Choroid plexus epithelial cell (primary cell): Measurements from ENCODE around the gene ATXN2.

Experiments used
- DNase-seq: peaks from one replicate; pipeline ENCODE4 v3.0.0-alpha.2; 2010; ENCODE audit warnings: low read depth
- H3K4me3 ChIP-seq: 2 replicates; pipeline ENCODE4 v1.5.1; 2011; ENCODE audit warnings: low read depth, mild to moderate bottlenecking, control low read depth, low read length, moderate library complexity
- TF ChIP-seq, protein P1 (sequence below): conservative IDR thresholded peaks from 2 replicates; pipeline ENCODE4 v1.5.1; 2011; ENCODE audit warnings: low read depth, mild to moderate bottlenecking, control low read depth, inconsistent platforms, low read length, moderate library complexity

The ATXN2 gene

GRCh38 chr12:111413442-111414086 is 185.6 kb downstream of the ATXN2 start:
- peak; percentile 39 for DNase-seq
- TF ChIP-seq, protein P1, sequence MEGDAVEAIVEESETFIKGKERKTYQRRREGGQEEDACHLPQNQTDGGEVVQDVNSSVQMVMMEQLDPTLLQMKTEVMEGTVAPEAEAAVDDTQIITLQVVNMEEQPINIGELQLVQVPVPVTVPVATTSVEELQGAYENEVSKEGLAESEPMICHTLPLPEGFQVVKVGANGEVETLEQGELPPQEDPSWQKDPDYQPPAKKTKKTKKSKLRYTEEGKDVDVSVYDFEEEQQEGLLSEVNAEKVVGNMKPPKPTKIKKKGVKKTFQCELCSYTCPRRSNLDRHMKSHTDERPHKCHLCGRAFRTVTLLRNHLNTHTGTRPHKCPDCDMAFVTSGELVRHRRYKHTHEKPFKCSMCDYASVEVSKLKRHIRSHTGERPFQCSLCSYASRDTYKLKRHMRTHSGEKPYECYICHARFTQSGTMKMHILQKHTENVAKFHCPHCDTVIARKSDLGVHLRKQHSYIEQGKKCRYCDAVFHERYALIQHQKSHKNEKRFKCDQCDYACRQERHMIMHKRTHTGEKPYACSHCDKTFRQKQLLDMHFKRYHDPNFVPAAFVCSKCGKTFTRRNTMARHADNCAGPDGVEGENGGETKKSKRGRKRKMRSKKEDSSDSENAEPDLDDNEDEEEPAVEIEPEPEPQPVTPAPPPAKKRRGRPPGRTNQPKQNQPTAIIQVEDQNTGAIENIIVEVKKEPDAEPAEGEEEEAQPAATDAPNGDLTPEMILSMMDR = no peak
- no peak overlapping the region for H3K4me3 ChIP-seq

- TF ChIP-seq, protein P1 = no peak
Measured at GRCh38 chr12:111412830-111413441, 186.2 kb downstream of the ATXN2 start.

DNA sequence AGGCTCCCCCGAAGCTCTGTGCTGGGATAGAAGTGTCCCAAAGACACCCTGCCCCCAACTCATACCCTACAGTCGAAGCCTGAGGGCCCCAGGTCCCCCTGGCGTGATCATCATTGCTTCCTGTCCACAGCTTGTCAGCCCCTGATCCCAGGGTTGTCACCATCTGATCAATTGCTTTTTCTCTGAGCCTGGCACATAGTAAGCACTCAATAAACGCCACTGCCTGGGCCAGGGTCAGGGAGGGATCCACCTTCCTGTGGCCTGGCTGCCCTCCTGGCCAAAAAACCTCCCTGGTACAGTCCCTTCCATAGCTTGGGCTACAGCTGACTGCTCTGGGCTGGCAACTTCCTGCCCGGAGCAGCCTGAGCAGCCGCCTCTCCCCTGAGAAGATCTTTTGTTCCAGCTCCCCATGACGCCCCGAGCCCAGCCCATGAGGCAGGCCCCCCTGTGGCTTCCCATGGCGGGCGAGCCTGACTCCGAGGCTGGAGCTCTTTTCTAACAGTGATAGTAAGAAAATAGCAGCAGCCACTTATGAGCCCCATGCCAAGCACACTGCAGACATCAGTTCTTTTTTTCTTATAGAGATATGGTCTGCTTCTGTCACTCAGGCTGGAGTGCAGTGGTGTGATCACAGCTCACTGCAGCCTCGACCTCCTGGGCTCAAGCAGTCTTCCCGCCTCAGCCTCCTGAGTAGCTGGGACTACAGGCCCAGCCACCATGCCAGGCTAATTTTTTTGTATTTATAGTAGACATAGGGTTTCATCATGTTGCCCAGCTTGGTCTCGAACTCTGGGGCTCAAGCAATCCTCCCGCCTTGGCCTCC is 186.9 kb downstream of the ATXN2 start:
- TF ChIP-seq, protein P1 = no peak
- peak; percentile 83 for DNase-seq
- no peak overlapping the region for H3K4me3 ChIP-seq

More at GRCh38 chr12:111412830-111413441, 186.2 kb downstream of the ATXN2 start:
- DNase-seq = peak; percentile 50
- H3K4me3 ChIP-seq = no peak overlapping the region

DNA sequence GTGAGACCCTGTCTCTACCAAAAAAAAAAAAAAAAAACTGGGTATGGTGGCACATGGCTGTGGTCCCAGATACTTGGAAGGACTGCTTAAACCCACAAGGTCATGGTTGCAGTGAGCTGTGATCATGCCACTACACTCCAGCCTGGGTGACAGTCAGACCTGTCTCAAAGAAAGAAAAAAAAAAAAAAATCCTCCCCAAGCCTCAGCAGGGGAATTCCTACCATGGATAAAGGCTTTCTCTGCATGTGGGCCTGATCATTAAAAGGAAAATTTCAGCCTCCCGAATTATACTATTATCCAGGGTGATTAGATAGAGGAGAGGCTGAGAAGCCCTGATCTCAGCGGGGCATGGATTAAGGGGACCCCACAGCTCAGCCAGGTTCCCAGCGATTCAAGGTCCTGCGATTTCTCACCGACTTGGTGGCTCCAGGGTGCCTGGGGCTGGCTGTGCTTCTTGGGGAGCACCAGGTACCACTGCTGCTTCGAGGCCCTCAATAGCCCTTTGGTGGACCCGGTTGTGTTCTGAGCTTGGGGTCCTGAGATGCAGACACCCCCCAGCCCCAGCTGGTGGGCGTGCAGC is 187.8 kb downstream of the ATXN2 start:
- TF ChIP-seq, protein P1 = no peak
- H3K4me3 ChIP-seq = no peak overlapping the region
- DNase-seq = no peak

DNA sequence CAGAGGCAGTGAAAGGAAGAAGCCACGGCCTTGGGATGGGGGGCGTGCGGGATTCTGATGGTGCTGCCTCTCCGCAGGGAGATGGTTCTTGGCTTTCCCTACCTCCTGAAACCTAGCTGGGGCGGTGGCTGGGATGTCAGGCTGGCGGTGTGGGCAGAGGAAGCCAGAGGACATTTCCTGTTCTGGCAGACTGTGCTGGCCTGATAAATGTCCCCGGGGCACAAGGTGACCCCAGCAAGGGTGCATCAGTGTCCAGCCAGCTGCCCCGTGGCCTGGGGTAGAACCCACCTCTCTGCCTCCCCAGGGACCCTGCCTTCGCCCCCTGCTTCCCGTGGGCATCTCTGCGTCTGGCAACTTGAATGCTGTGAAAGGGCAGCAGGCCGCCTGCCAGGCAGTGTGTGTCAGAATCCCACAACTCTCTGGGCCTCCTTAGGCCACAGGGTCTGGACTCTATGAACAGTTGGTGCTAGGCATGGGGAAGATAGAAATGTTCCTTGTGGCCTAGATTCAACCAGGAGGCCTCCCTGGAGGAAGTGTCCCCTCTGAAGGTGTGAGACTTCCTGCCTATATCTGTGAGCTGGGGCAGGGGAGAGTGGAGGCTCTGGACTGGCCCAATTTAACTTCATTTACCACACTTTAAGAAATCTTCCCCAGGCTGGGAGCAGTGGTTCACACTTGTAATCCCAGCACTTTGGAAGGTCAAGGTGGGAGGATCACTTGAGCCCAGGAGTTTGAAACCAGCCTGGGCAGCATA is 188.5 kb downstream of the ATXN2 start:
- TF ChIP-seq, protein P1 = no peak
- H3K4me3 ChIP-seq = peak overlapping the region; percentile 18
- peak; percentile 40 for DNase-seq

GRCh38 chr12:111409780-111410430 is 189.2 kb downstream of the ATXN2 start:
- peak overlapping the region; percentile 91 for H3K4me3 ChIP-seq

More at GRCh38 chr12:111409780-111410430, 189.2 kb downstream of the ATXN2 start:
- TF ChIP-seq, protein P1 = no peak
- DNase-seq = peak; percentile 90
